GM19043 (cell line): ENCODE measurements around the gene DENND6B.

Experiments used
- ATAC-seq: cut with Tn5 transposase; IDR thresholded peaks from one replicate; pipeline ENCODE4 v1.9.1; 2021; ENCODE audit warnings: low read depth; ENCODE audit not compliant: unreplicated experiment

Gene DENND6B

GRCh38 chr22:50305393-50305922 is 21.4 kb downstream of the DENND6B start:
- no peak for ATAC-seq

GRCh38 chr22:50304528-50305392 is 22.1 kb downstream of the DENND6B start:
- no peak for ATAC-seq

- no peak for ATAC-seq
Observed at GRCh38 chr22:50303848-50304527, 22.8 kb downstream of the DENND6B start.

- no peak for ATAC-seq
Observed at GRCh38 chr22:50303515-50303847, 23.3 kb downstream of the DENND6B start.

- no peak for ATAC-seq
Observed at GRCh38 chr22:50302564-50302963, 24.2 kb downstream of the DENND6B start.

GRCh38 chr22:50302041-50302541 is 24.7 kb downstream of the DENND6B start:
- ATAC-seq, result no peak

GRCh38 chr22:50301581-50301991 is 25.2 kb downstream of the DENND6B start:
- ATAC-seq, result no peak

- ATAC-seq, result no peak
Observed at GRCh38 chr22:50300620-50301257, 26.1 kb downstream of the DENND6B start.

GRCh38 chr22:50299785-50300619 is 26.8 kb downstream of the DENND6B start:
- ATAC-seq, result no peak

GRCh38 chr22:50298937-50299784 is 27.7 kb downstream of the DENND6B start:
- no peak for ATAC-seq

GRCh38 chr22:50298266-50298637 is 28.6 kb downstream of the DENND6B start:
- no peak for ATAC-seq

GRCh38 chr22:50297510-50298265 is 29.1 kb downstream of the DENND6B start:
- no peak for ATAC-seq

- no peak for ATAC-seq
Observed at GRCh38 chr22:50296658-50297490, 29.9 kb downstream of the DENND6B start.

- no peak for ATAC-seq
Observed at GRCh38 chr22:50294319-50294656, 32.5 kb downstream of the DENND6B start.

GRCh38 chr22:50293441-50294318 is 33.1 kb downstream of the DENND6B start:
- no peak for ATAC-seq

GRCh38 chr22:50292643-50293440 is 34.0 kb downstream of the DENND6B start:
- ATAC-seq, result no peak
